B cell (primary cell): ENCODE measurements around the gene AP3M1. TPM values are rescaled to one million over a fixed set of nuclear protein-coding genes. Genes with fewer than 3 reads are reported as not detected.

Source experiments
- ATAC-seq: fragments of 200-7000 bp; cut with Tn5 transposase; one replicate; pipeline ENCODE4 v1.10.0; 2021; ENCODE audit warnings: low read depth, mild to moderate bottlenecking, moderate number of reproducible peaks, moderate library complexity
- CTCF ChIA-PET: fragments of 350-600 bp; sonication (Branson Sonifier 250); formaldehyde crosslinking; loops from one replicate; lab custom pipeline; 2021; ENCODE audit warnings: antibody characterized with exemption, inconsistent platforms; lab: Charles Lee
- POLR2A ChIA-PET: fragments of 350-600 bp; sonication (Branson Sonifier 250); formaldehyde crosslinking; loops from one replicate; lab custom pipeline; 2021; ENCODE audit warnings: antibody characterized with exemption; lab: Charles Lee
- DNase-seq: peaks from one replicate; pipeline ENCODE4 v3.0.0; 2013
- H2AFZ ChIP-seq: 2 replicates; pipeline ENCODE4 v1.6.1; 2012; ENCODE audit warnings: mild to moderate bottlenecking, low read depth, low read length; ENCODE audit not compliant: insufficient read depth, poor library complexity, severe bottlenecking
- H3K27ac ChIP-seq, 2 donors: 1 replicate in 1 of 2; 2 replicates in 1 of 2; pipeline ENCODE4 v1.5.1; 2012 to 2013; ENCODE audit warnings: low read length in 2 of 2, mild to moderate bottlenecking in 2 of 2, moderate library complexity in 1 of 2
- H3K27me3 ChIP-seq, 4 experiments: fragments of 200-600 bp in 1 of 4; sonication (generic) in 1 of 4; replicated peaks in 1 of 4; 1 replicate in 2 of 4; 2 replicates in 2 of 4; pipeline versions ENCODE4 v1.6.1 to v1.7.0; 2013 to 2016; ENCODE audit warnings: low read length in 3 of 4, mild to moderate bottlenecking in 2 of 4, mixed read lengths in 1 of 4, moderate library complexity in 1 of 4; ENCODE audit not compliant: insufficient read depth in 4 of 4, control insufficient read depth in 3 of 4; ENCODE audit errors: control extremely low read depth in 1 of 4
- H3K36me3 ChIP-seq, 2 experiments: replicated peaks in 1 of 2; 1 replicate in 1 of 2; 2 replicates in 1 of 2; pipeline versions ENCODE4 v1.6.1 to v1.7.1; 2013; ENCODE audit warnings: low read length in 1 of 2; ENCODE audit not compliant: insufficient read depth in 2 of 2, control insufficient read depth in 1 of 2; ENCODE audit errors: control extremely low read depth in 1 of 2, extremely low read depth in 1 of 2
- H3K4me1 ChIP-seq, 2 donors: fragments of 200-600 bp in 1 of 2; sonication (generic) in 1 of 2; 1 replicate in 1 of 2; 2 replicates in 1 of 2; pipeline versions ENCODE4 v1.5.1 to v1.6.1; 2013 to 2017; ENCODE audit warnings: low read length in 2 of 2; ENCODE audit not compliant: control insufficient read depth in 2 of 2, insufficient read depth in 2 of 2
- H3K4me2 ChIP-seq: replicated peaks from 2 replicates; pipeline ENCODE3; 2012; ENCODE audit warnings: mild to moderate bottlenecking, low read depth, low read length; ENCODE audit not compliant: poor library complexity, severe bottlenecking
- H3K4me3 ChIP-seq, 5 experiments: fragments of 200-600 bp in 1 of 5; sonication (generic) in 1 of 5; 1 replicate in 3 of 5; 2 replicates in 2 of 5; pipeline versions ENCODE4 v1.5.1 to v1.7.0; 2011 to 2016; ENCODE audit warnings: low read length in 4 of 5, mild to moderate bottlenecking in 4 of 5, low read depth in 2 of 5, control low read depth in 1 of 5, moderate library complexity in 1 of 5; ENCODE audit not compliant: insufficient read depth in 1 of 5; ENCODE audit errors: control extremely low read depth in 1 of 5, extremely low read depth in 1 of 5
- H3K79me2 ChIP-seq: fragments of 200-600 bp; sonication (generic); one replicate; pipeline ENCODE4 v1.6.0; 2016; ENCODE audit warnings: low read length; ENCODE audit not compliant: control insufficient read depth, insufficient read depth
- H3K9ac ChIP-seq: fragments of 200-600 bp; sonication (generic); 2 replicates; pipeline ENCODE4 v1.6.1; 2017; ENCODE audit warnings: mild to moderate bottlenecking, low read length, moderate library complexity
- H3K9me3 ChIP-seq, 3 donors: one replicate each; pipeline versions ENCODE4 v1.6.1 to v1.7.1; 2013; ENCODE audit warnings: low read length in 2 of 3; ENCODE audit not compliant: control insufficient read depth in 2 of 3, insufficient read depth in 1 of 3; ENCODE audit errors: control extremely low read depth in 1 of 3
- H4K20me1 ChIP-seq: 2 replicates; pipeline ENCODE4 v1.6.0; 2012; ENCODE audit warnings: mild to moderate bottlenecking, low read length; ENCODE audit not compliant: insufficient read depth, control insufficient read depth, poor library complexity, severe bottlenecking
- H3K27ac Mint-ChIP-seq: one replicate; pipeline ENCODE4 v1.8.0; 2021; ENCODE audit warnings: mixed read lengths
- H3K27me3 Mint-ChIP-seq: one replicate; pipeline ENCODE4 v1.8.0; 2021; ENCODE audit warnings: mixed read lengths
- H3K4me1 Mint-ChIP-seq: one replicate; pipeline ENCODE4 v1.8.0; 2021; ENCODE audit warnings: mixed read lengths
- H3K4me3 Mint-ChIP-seq: one replicate; pipeline ENCODE4 v1.8.0; 2021; ENCODE audit warnings: mixed read lengths
- H3K9me3 Mint-ChIP-seq: one replicate; pipeline ENCODE4 v1.8.0; 2022; ENCODE audit warnings: mixed read lengths; ENCODE audit not compliant: insufficient read depth
- CTCF ChIP-seq: fragments of 200-600 bp; IDR thresholded peaks from one replicate; pipeline ENCODE4 v1.8.0; 2022; ENCODE audit warnings: antibody characterized with exemption, mild to moderate bottlenecking
- EZH2 ChIP-seq: IDR thresholded peaks from 2 replicates; pipeline ENCODE4 v1.6.1; 2012; ENCODE audit warnings: borderline replicate concordance, low read depth, mild to moderate bottlenecking, moderate library complexity, low read length; ENCODE audit not compliant: insufficient read depth, poor library complexity, severe bottlenecking
- WGBS: methylation state at CpG from one replicate; pipeline ENCODE4 v1.1.5; 2013; ENCODE audit warnings: missing lambda C conversion rate; ENCODE audit not compliant: insufficient coverage; 5-methylcytosine and 5-hydroxymethylcytosine counted together
- intact Hi-C: fragments of 100-400 bp; cut with micrococcal nuclease; formaldehyde crosslinking; loops from one replicate; pipeline ENCODE4 v1.10.0; 2022
- polyA plus RNA-seq: library from polyadenylated mRNA; depleted of rRNA; stranded (reverse); fragments of >200 nt; gene quantifications from 2 replicates; pipeline ENCODE4 v1.2.3, GENCODE V29; 2012
- total RNA-seq, 2 donors: library from RNA; stranded (reverse); fragments of 120-200 nt in 1 of 2; gene quantifications; 1 replicate in 1 of 2; 2 replicates in 1 of 2; pipeline versions ENCODE4 v1.2.3 to v1.2.4, GENCODE V29; 2013 to 2022

AP3M1 gene
- total and polyA plus RNA-seq, 2 donors (not counting 1 experiment from before 2014, with no cell fraction given) = 21.6 to 50.4 TPM

GRCh38 chr10:74120911-74121310 is 29.7 kb downstream of the AP3M1 start:
- Mint-ChIP-seq H3K4me3 (no peak overlapping the region), H3K27ac (peak overlapping the region; percentile 16), H3K9me3 (no peaks in the 10 kb centered on the region), H3K27me3 (no peaks in the 10 kb centered on the region), H3K4me1 (no peaks in the 10 kb centered on the region)
- H3K27ac ChIP-seq = no peak overlapping the region
- no peaks in the 10 kb centered on the region for H3K27me3 ChIP-seq
- no peak overlapping the region for H2AFZ ChIP-seq
- ATAC-seq = no peak
- no peak overlapping the region for H3K4me2 ChIP-seq
- H3K9ac ChIP-seq = no peak overlapping the region
- no peaks in the 10 kb centered on the region for H4K20me1 ChIP-seq
- TF ChIP-seq CTCF (no peak), EZH2 (no peak)
- H3K4me3 ChIP-seq = no peak overlapping the region
- no peaks in the 10 kb centered on the region for H3K79me2 ChIP-seq
- ChIA-PET POLR2A (interaction anchor here (0.6 kb wide), 1 partner anchor 310 kb away, joined by 3 read pairs; no protein-coding TSS in a partner anchor), CTCF (interaction anchor here (2.2 kb wide), 1 partner anchor 113 kb away, joined by 5 read pairs; no protein-coding TSS in a partner anchor)
- no peak for DNase-seq
- 100% methylated on average over 1 of the region's 1 CpG for WGBS
- intact Hi-C loops = no loop called here
- H3K4me1 ChIP-seq = no peaks in the 10 kb centered on the region
- H3K36me3 ChIP-seq = peaks cover 17 to 82% of the 10 kb centered on the region in 2 experiments
- no peaks in the 10 kb centered on the region for H3K9me3 ChIP-seq

GRCh38 chr10:74118804-74119203 is 31.8 kb downstream of the AP3M1 start:
- ATAC-seq = no peak
- TF ChIP-seq CTCF = no peak
- TF ChIP-seq EZH2 = no peak
- no peaks in the 10 kb centered on the region for H3K27me3 ChIP-seq
- Mint-ChIP-seq H3K4me1 (no peaks in the 10 kb centered on the region), H3K27me3 (no peaks in the 10 kb centered on the region), H3K4me3 (no peak overlapping the region), H3K27ac (peak overlapping the region; percentile 16), H3K9me3 (no peaks in the 10 kb centered on the region)
- DNase-seq = no peak
- no peak overlapping the region for H3K9ac ChIP-seq
- H2AFZ ChIP-seq = no peak overlapping the region
- H4K20me1 ChIP-seq = no peaks in the 10 kb centered on the region
- CTCF ChIA-PET = interaction anchor here (0.6 to 1.0 kb wide), 3 partner anchors 30 to 236 kb away, joined by 3 read pairs; no protein-coding TSS in a partner anchor
- no peak overlapping the region for H3K4me2 ChIP-seq
- peaks cover 27 to 85% of the 10 kb centered on the region in 2 experiments for H3K36me3 ChIP-seq
- H3K27ac ChIP-seq = peak overlapping the region in 1 of 2 donors; percentile 40
- intact Hi-C loops = no loop called here
- H3K4me3 ChIP-seq = no peak overlapping the region
- H3K79me2 ChIP-seq = peaks cover 5% of the 10 kb centered on the region
- 100% methylated on average over 3 of the region's 3 CpGs for WGBS
- POLR2A ChIA-PET = no interaction called here
- no peaks in the 10 kb centered on the region for H3K9me3 ChIP-seq
- H3K4me1 ChIP-seq = no peaks in the 10 kb centered on the region
